SJSA1 (cell line): ENCODE results near the gene LRP8. TPM values are rescaled to one million over a fixed set of nuclear protein-coding genes. Genes with fewer than 3 reads are reported as not detected.

Experiments
- DNase-seq, 2 experiments: peaks; one replicate each; pipeline ENCODE4 v3.0.0-alpha.2; 2015 to 2020; ENCODE audit warnings: low spot score in 2 of 2, low read depth in 1 of 2
- H3K27ac ChIP-seq: fragments of 250-450 bp; sonication (Bioruptor Pico); 2 replicates; pipeline ENCODE4 v1.5.1; 2020; ENCODE audit warnings: mild to moderate bottlenecking, moderate library complexity
- H3K27me3 ChIP-seq: fragments of 250-450 bp; sonication (Bioruptor Pico); replicated peaks from 2 replicates; pipeline ENCODE4 v1.5.1; 2020; ENCODE audit warnings: mild to moderate bottlenecking, moderate library complexity
- H3K36me3 ChIP-seq: fragments of 250-450 bp; sonication (Bioruptor Pico); 2 replicates; pipeline ENCODE4 v1.5.1; 2020; ENCODE audit warnings: mild to moderate bottlenecking
- H3K4me1 ChIP-seq: fragments of 250-450 bp; sonication (Bioruptor Pico); replicated peaks from 2 replicates; pipeline ENCODE4 v1.6.1; 2021; ENCODE audit warnings: mild to moderate bottlenecking
- H3K4me3 ChIP-seq: fragments of 250-450 bp; sonication (Bioruptor Pico); 2 replicates; pipeline ENCODE4 v1.5.1; 2020; ENCODE audit warnings: mild to moderate bottlenecking
- H3K9me3 ChIP-seq: fragments of 250-450 bp; sonication (Bioruptor Pico); replicated peaks from 2 replicates; pipeline ENCODE4 v1.5.1; 2020; ENCODE audit warnings: mild to moderate bottlenecking
- total RNA-seq: library from RNA; depleted of rRNA; stranded (reverse); fragments of >200 nt; shearing (Covaris generic); gene quantifications from 2 replicates; pipeline ENCODE4 v1.2.3, GENCODE V29; 2014

LRP8 gene
- total RNA-seq, 1 experiment from 2014 or later = 15.6 TPM

DNA sequence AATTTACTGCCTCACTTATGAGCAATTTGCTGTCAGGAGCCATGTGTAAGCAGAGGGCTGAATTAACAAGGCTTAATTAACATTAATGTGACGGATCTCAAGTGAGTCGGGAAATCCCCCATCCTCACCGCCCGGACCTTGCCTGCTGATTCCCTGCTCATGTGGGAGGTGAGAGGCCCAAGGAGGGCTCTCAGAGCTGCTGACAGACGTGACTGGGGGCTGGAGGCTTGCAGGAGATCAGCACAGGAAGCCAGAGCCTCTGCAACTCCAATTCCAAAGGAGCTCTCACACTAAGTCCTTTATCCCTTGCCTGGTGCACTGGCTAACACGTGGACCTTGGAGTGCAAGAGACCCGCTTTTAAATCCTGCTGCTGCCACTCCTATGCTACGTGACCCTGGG, 19.4 kb downstream of the LRP8 start:
- Histone ChIP-seq H3K4me1 (no peaks in the 10 kb centered on the region), H3K27me3 (no peaks in the 10 kb centered on the region), H3K27ac (no peak overlapping the region), H3K4me3 (no peak overlapping the region), H3K36me3 (peaks cover 10% of the 10 kb centered on the region), H3K9me3 (no peaks in the 10 kb centered on the region)
- DNase-seq = no peak

DNA sequence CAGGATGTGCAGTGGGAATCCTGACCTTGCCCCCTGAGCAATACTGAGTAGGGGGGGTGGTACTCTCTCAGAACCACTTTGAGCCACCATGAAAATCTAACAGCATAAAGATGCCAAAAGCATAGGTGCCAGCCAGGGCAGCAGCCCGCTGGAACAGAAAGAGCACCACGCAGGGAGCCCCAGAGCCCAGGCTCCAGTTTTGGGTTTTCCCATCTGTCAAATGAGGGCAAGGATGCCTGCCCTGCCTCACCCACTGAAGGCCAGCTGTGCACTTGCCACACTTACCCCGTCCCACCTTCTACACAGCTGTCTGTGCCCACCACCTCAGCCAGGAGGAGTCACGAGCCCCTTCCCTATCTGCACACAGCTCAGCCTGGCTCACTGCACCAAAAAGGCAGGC, 20.8 kb downstream of the LRP8 start:
- no peak for DNase-seq
- no peak overlapping the region for H3K27ac ChIP-seq
- no peak overlapping the region for H3K4me3 ChIP-seq
- H3K27me3 ChIP-seq = no peaks in the 10 kb centered on the region
- H3K36me3 ChIP-seq = no peaks in the 10 kb centered on the region
- no peaks in the 10 kb centered on the region for H3K4me1 ChIP-seq
- no peaks in the 10 kb centered on the region for H3K9me3 ChIP-seq

- Histone ChIP-seq H3K4me1 (no peaks in the 10 kb centered on the region), H3K27me3 (no peaks in the 10 kb centered on the region), H3K27ac (no peak overlapping the region), H3K36me3 (no peaks in the 10 kb centered on the region), H3K9me3 (no peaks in the 10 kb centered on the region), H3K4me3 (no peak overlapping the region)
- DNase-seq = no peak
These were observed 21.7 kb downstream of the LRP8 start for GRCh38 chr1:53306168-53306567.

DNA sequence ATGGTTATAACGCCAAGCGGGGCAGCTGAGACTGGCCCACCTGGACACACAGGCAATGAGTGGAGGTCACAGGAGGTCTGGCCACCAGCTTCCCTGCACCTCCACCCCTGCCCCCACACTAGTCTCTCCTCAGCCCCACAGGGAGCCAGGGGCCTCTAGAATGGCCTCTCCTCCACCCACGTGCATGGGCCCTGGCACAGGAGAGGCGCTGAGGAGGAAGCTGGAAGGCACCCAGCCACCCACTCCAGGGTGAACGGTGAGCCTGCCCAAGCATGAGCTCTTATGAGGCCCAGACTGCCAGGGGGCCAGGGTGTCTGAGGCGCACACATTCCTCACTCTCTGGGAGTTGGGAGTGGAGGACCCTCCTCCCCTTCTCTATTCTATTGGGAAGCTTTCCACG, 22.2 kb downstream of the LRP8 start:
- Histone ChIP-seq H3K4me3 (no peak overlapping the region), H3K27ac (no peak overlapping the region), H3K4me1 (no peaks in the 10 kb centered on the region), H3K9me3 (no peaks in the 10 kb centered on the region), H3K27me3 (no peaks in the 10 kb centered on the region), H3K36me3 (no peaks in the 10 kb centered on the region)
- DNase-seq = no peak

DNA sequence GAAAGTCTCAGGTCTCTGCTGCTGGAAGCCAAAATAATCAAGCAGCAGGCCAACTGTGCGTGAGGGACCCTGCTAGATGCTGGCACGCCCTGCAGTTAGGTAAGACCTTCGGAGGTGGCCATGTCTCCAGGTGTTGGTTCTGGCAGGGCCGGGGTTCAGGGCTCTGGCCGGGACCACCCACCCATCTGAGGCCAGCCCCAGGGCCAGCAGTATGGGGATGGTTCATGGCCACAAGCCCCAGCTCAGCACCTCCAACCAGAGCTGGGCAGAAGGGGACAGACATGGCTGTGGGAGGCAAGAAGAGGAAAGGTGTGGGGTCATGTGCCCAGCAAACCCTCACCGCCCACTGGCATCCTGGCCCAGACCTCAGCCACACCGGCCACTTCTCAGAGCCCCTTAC, 23.3 kb downstream of the LRP8 start:
- no peak for DNase-seq
- Histone ChIP-seq H3K36me3 (no peaks in the 10 kb centered on the region), H3K27me3 (no peaks in the 10 kb centered on the region), H3K27ac (no peak overlapping the region), H3K4me1 (no peaks in the 10 kb centered on the region), H3K4me3 (no peak overlapping the region), H3K9me3 (no peaks in the 10 kb centered on the region)

DNA sequence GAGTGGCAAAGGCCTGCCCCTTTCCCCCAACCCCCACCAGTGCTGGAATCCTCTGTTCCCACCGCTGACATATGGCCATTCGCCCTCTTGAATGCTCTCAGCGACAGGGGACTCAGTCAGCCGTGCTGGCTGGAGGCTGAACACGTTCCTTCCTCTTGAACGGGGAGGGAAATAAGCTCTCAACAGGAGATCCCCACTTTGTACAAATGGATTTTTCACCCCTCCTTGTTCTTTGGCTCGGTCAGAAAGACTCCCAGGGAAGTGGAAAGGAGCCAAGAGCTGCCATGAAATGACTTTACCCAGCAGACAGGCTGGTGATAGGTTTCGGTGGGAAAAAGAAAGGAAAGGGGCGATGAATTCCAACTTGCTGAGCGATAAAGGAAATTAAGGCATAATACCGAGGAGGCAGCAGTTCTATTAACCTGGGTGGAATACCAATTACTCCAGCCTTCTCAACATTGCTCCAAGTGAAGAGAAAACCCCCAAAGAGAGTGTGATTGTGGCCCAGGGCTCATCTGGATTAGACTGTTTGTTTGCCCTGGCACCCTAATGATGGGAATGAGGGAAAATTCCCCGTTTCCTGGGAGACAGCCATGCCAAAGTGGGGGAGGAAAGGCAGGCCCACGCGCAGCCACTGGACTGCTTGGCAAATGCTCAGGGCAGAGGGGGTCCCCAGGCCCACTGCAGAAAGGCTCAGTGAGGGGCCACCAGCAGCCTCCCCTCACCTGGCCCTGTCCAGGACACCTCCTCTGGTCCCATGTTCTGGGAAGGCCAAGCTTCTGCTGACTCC, 23.9 kb downstream of the LRP8 start:
- Histone ChIP-seq H3K36me3 (no peaks in the 10 kb centered on the region), H3K27me3 (no peaks in the 10 kb centered on the region), H3K27ac (no peak overlapping the region), H3K4me1 (no peaks in the 10 kb centered on the region), H3K4me3 (no peak overlapping the region), H3K9me3 (no peaks in the 10 kb centered on the region)
- no peak for DNase-seq

DNA sequence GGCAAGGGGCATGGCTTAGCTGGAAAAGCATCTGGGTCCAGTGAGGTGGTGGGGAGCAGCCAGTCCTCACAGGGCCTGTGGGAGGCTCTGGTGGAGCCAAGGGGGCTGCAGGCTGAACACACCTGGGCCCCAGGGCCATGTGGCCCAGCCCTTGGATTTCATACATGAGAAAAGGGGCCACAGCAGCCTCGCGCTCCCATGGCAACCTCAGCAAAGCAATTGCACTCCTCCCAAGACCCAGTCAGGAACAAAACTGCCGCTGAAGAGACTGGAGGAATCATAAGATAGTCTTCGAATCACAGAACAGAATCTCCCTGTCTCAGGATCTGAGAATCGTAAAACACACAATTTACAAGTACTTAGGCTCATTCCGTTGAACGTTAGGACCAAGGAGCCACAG, 24.6 kb downstream of the LRP8 start:
- Histone ChIP-seq H3K36me3 (no peaks in the 10 kb centered on the region), H3K4me3 (no peak overlapping the region)

DNA sequence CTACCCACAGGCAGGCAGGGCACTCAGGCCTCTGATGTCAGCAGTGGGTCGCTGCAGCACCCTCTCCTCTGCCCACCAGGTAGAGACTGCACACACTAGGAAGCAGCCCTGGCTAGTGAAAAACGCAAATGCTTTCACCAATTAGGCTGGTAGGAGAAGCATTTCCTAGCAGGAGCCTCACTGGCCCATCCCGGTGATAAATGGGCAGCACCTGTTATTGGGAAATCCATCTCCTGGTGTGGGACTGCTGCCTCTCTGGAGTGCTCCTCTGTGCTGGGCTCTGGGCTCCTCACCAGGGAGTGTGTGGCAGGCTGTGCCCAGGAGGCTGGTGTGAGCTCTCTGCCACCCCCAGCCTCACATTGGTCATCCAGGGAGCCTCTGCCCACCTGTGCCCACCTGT, 28.6 kb downstream of the LRP8 start:
- Histone ChIP-seq H3K4me1 (no peaks in the 10 kb centered on the region), H3K27me3 (no peaks in the 10 kb centered on the region), H3K4me3 (no peak overlapping the region), H3K27ac (no peak overlapping the region), H3K9me3 (no peaks in the 10 kb centered on the region), H3K36me3 (peaks cover 4% of the 10 kb centered on the region; the same call in 1 of the 2 replicates)
- no peak for DNase-seq

More for the DNA sequence above, 24.6 kb downstream of the LRP8 start:
- no peaks in the 10 kb centered on the region for H3K27me3 ChIP-seq
- no peak for DNase-seq
- H3K9me3 ChIP-seq = no peaks in the 10 kb centered on the region
- no peak overlapping the region for H3K27ac ChIP-seq
- H3K4me1 ChIP-seq = no peaks in the 10 kb centered on the region

- H3K27ac ChIP-seq = no peak overlapping the region
- no peaks in the 10 kb centered on the region for H3K9me3 ChIP-seq
- H3K36me3 ChIP-seq = peaks cover 4% of the 10 kb centered on the region; the same call in 1 of the 2 replicates
- H3K4me3 ChIP-seq = no peak overlapping the region
- H3K4me1 ChIP-seq = peaks cover 3% of the 10 kb centered on the region; the same call in 1 of the 2 replicates
- H3K27me3 ChIP-seq = no peaks in the 10 kb centered on the region
- no peak for DNase-seq
These were observed 29.7 kb downstream of the LRP8 start for GRCh38 chr1:53298045-53298637.

GRCh38 chr1:53297195-53297594, 30.7 kb downstream of the LRP8 start:
- DNase-seq = no peak
- no peak overlapping the region for H3K4me3 ChIP-seq
- peaks cover 6% of the 10 kb centered on the region; the same call in 1 of the 2 replicates for H3K4me1 ChIP-seq
- no peak overlapping the region for H3K27ac ChIP-seq
- no peaks in the 10 kb centered on the region for H3K27me3 ChIP-seq
- H3K36me3 ChIP-seq = peaks cover 4% of the 10 kb centered on the region; the same call in 1 of the 2 replicates
- H3K9me3 ChIP-seq = no peaks in the 10 kb centered on the region

DNA sequence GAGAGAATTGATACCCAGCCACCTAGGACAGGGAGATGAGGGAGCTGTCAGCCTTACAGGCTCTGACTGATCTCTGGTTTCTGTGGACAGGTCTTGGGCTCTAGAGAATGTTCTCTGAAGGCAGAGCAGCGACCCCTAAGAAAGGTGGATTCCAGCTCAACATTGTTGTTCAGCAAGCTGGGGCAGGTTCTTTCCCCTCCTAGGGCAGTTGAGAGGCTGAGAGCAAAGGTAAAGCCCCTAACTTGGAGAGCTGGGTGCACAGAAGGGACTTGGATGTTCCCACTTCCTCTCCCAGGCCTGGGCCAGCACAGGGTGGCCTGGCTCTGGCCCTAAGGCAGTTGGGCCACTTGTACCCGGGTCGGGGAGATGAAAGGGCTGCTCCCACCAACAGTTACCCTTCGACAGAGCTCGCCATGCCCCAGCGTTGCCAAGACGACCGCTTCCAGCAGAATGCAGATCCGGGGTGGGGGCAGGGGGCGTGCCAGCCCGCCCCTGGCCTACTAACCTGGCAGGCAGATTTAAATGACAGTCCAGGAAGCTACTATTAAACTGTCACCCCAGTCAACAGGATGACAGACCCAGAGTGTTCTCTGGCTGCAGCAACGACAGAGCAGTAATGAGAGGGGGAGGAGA, 31.6 kb downstream of the LRP8 start:
- Histone ChIP-seq H3K4me1 (peaks cover 6% of the 10 kb centered on the region; the same call in 1 of the 2 replicates), H3K27me3 (no peaks in the 10 kb centered on the region), H3K9me3 (no peaks in the 10 kb centered on the region), H3K36me3 (peaks cover 8% of the 10 kb centered on the region; the same call in 1 of the 2 replicates), H3K27ac (no peak overlapping the region), H3K4me3 (no peak overlapping the region)
- DNase-seq = no peak

- Histone ChIP-seq H3K4me1 (peaks cover 6% of the 10 kb centered on the region; the same call in 1 of the 2 replicates), H3K9me3 (no peaks in the 10 kb centered on the region)
- no peak for DNase-seq
These were observed 32.1 kb downstream of the LRP8 start for GRCh38 chr1:53295726-53296116.

GRCh38 chr1:53295295-53295694, 32.6 kb downstream of the LRP8 start:
- DNase-seq = no peak
- Histone ChIP-seq H3K27ac (no peak overlapping the region), H3K36me3 (peaks cover 8% of the 10 kb centered on the region; the same call in 1 of the 2 replicates), H3K9me3 (no peaks in the 10 kb centered on the region), H3K4me1 (peaks cover 6% of the 10 kb centered on the region; the same call in 1 of the 2 replicates), H3K4me3 (no peak overlapping the region), H3K27me3 (no peaks in the 10 kb centered on the region)

More at GRCh38 chr1:53295726-53296116, 32.1 kb downstream of the LRP8 start:
- no peak overlapping the region for H3K27ac ChIP-seq
- peaks cover 8% of the 10 kb centered on the region; the same call in 1 of the 2 replicates for H3K36me3 ChIP-seq
- H3K27me3 ChIP-seq = no peaks in the 10 kb centered on the region
- no peak overlapping the region for H3K4me3 ChIP-seq

DNA sequence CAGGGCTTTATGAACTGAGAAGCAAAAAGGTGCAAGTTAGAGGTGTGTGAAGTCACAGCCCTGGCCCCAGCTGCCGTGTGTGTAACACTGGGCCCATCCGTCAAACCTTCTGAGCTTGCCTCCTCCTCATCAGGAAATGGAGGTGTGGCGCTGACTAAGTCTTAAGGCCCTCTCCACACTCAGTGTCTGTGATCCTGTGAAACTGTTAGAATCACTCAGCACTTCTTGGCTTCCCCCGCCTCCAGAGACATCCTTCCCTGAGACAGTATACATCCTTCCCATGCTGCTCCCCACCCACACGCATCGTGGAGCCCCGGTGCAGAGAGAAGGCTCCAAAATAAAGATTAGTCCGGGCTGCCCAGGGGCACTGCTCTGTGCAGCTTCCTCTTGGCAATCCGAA, 33.3 kb downstream of the LRP8 start:
- H3K4me1 ChIP-seq = peaks cover 6% of the 10 kb centered on the region; the same call in 1 of the 2 replicates
- no peaks in the 10 kb centered on the region for H3K27me3 ChIP-seq
- peaks cover 8% of the 10 kb centered on the region; the same call in 1 of the 2 replicates for H3K36me3 ChIP-seq
- no peaks in the 10 kb centered on the region for H3K9me3 ChIP-seq
- H3K4me3 ChIP-seq = no peak overlapping the region
- DNase-seq = no peak
- H3K27ac ChIP-seq = no peak overlapping the region
